GM10248 (cell line): ENCODE data around the gene WEE2.

Experiments used
- CTCF ChIA-PET: fragments of 300-600 bp; sonication (Branson Sonifier 250); formaldehyde crosslinking; extraction: SDS; loops from one replicate; lab custom pipeline; 2021; ENCODE audit warnings: antibody characterized with exemption; lab: Yijun Ruan, JAX
- POLR2A ChIA-PET: fragments of 350-650 bp; sonication (Branson Sonifier 250); formaldehyde crosslinking; extraction: SDS; loops from one replicate; lab custom pipeline; 2020; ENCODE audit warnings: antibody characterized with exemption; lab: Yijun Ruan, JAX
- DNase-seq: peaks from one replicate; pipeline ENCODE4 v3.0.0; 2012; ENCODE audit errors: extremely low spot score
- CTCF ChIP-seq: IDR thresholded peaks from 2 replicates; pipeline ENCODE4 v1.5.1; 2012; ENCODE audit warnings: mild to moderate bottlenecking, low read depth; ENCODE audit errors: extremely low read depth, missing control alignments, control extremely low read depth

The WEE2 gene

GRCh38 chr7:141708351-141708750, at the start of gene WEE2:
Gene WEE2, plus strand, starts transcription at chr7:141708353. Its CDS starts 406 bp downstream, at chr7:141708759.
- POLR2A ChIA-PET: no interaction called here
- TF ChIP-seq CTCF: no peak

DNA sequence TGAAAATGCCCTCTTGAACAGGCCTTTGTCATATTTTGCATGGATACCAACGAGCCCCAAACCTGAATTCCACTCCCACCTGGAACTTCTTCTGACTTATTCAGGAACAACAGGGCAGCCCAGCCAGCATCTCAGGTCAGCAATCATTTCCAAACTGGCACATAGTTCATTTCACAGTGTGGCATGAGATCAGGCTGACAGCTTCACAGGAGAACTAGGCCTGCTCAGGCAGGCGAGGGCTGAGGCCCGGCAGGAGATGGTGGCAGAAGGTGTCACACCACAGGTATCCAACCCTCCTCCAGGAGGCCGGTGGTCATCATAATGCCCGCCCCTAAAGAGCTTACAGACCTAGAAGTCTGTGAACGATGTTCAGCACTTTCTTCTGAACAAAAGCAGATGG, 48.7 kb upstream of the WEE2 start:
- no peak for TF ChIP-seq CTCF
- no peak for DNase-seq
- ChIA-PET POLR2A (no interaction called here), CTCF (interaction anchor here (1.8 kb wide), 1 partner anchor 10 kb away, joined by 11 read pairs; no protein-coding TSS in a partner anchor)

More at GRCh38 chr7:141708351-141708750, at the start of gene WEE2:
- DNase-seq: no peak
- CTCF ChIA-PET: interaction anchor here (1.0 to 4.1 kb wide), 12 partner anchors 9 to 78 kb away, joined by 3 to 24 read pairs (median 4); no protein-coding TSS in a partner anchor

DNA sequence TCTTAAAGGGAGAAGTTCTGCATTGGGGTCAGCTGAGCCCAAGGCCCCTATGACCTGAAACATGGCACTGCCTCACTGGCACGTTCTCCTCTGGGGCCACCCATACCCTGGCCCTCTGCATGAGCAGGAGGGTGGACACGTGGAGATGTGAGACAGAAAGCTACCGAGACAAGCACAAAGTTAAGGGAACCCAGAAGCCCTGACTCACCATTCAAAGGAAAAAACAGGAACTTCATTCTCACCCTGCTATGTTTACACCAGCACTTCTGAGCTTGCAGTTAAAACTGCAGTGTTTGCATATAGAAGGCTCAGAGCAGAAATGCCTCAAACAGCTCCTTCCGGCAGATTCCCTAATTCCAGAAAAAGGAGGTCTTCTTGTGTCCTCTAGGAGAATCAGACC, 47.9 kb upstream of the WEE2 start:
- POLR2A ChIA-PET: no interaction called here

GRCh38 chr7:141663081-141663849, 44.9 kb upstream of the WEE2 start:
- POLR2A ChIA-PET: no interaction called here
- CTCF ChIA-PET: interaction anchor here (1.2 to 2.8 kb wide), 6 partner anchors 9 to 122 kb away, joined by 3 to 15 read pairs (median 3); no protein-coding TSS in a partner anchor

More for the DNA sequence above, 47.9 kb upstream of the WEE2 start:
- no peak for TF ChIP-seq CTCF
- CTCF ChIA-PET: interaction anchor here (0.8 to 1.3 kb wide), 3 partner anchors 11 to 78 kb away, joined by 3 to 5 read pairs (median 3); partner anchors contain the start of gene SSBP1
- DNase-seq: no peak

GRCh38 chr7:141664450-141664849, 43.7 kb upstream of the WEE2 start:
- DNase-seq: no peak
- ChIA-PET CTCF (interaction anchor here (2.8 kb wide), 1 partner anchor 10 kb away, joined by 15 read pairs; no protein-coding TSS in a partner anchor), POLR2A (no interaction called here)
- TF ChIP-seq CTCF: no peak

More at GRCh38 chr7:141663081-141663849, 44.9 kb upstream of the WEE2 start:
- no peak for DNase-seq
- TF ChIP-seq CTCF: no peak

GRCh38 chr7:141665208-141666035, 42.7 kb upstream of the WEE2 start:
- CTCF ChIA-PET: interaction anchor here (1.1 to 2.8 kb wide), 4 partner anchors 9 to 121 kb away, joined by 4 to 15 read pairs (median 5); no protein-coding TSS in a partner anchor
- no peak for TF ChIP-seq CTCF
- POLR2A ChIA-PET: no interaction called here
- DNase-seq: no peak
